NCI-H1092 (cell line): ENCODE data around the gene EXOC5.

Experiments
- DNase-seq: peaks from one replicate; lab custom pipeline; 2025; lab: John Stamatoyannopoulos, UW

The EXOC5 gene, protein sequence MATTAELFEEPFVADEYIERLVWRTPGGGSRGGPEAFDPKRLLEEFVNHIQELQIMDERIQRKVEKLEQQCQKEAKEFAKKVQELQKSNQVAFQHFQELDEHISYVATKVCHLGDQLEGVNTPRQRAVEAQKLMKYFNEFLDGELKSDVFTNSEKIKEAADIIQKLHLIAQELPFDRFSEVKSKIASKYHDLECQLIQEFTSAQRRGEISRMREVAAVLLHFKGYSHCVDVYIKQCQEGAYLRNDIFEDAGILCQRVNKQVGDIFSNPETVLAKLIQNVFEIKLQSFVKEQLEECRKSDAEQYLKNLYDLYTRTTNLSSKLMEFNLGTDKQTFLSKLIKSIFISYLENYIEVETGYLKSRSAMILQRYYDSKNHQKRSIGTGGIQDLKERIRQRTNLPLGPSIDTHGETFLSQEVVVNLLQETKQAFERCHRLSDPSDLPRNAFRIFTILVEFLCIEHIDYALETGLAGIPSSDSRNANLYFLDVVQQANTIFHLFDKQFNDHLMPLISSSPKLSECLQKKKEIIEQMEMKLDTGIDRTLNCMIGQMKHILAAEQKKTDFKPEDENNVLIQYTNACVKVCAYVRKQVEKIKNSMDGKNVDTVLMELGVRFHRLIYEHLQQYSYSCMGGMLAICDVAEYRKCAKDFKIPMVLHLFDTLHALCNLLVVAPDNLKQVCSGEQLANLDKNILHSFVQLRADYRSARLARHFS

DNA sequence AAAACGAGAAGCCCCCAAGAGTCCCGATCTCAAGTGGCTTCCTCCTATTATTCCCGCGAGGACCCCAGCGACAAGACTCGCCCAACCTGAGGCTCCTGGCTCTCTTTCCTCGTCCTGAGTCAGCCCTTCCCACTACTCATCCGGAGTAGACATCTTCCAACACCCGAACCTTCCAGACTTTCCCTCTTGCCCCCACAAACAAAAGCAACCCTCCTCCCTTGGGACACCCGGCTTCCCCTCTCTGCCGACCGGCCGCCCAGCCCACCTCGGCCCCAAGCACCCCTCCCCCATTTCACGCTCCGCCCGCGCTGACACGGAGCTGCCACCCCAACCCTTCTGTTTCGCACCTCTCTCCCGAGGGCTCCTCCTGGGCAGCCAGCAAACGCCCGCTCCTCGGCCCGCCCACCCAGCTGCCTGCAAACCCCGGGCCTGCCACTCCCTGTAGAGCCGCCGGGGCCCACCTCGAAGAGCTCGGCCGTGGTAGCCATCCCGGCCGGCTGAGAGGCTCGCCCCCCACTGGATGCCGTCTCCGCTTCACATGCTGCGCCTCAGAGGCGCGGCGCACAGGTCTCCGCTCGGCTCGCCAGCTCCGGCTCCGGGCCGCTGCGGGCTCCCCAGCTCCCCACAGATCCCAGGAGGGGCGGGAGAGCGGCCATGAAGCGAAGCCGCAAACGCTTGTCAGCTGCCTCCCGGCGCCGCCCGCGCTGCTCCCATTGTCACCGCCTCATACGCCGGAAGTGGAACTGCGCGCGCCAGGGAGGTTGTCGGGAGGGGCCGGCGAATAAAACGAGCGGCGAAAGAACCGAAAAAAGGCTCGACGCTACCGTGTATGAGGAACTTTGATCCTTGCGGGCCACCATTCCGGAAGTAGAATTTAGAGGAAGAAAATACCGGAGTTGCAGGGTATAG lies at the start of gene EXOC5, which contains the start of gene AP5M1:
Gene EXOC5 (minus strand): TSS at position 745 of the 909 bp plus-strand sequence. CDS start 257 bp downstream, at position 488.
Gene AP5M1 (plus strand): TSS at position 811 of the 909 bp plus-strand sequence. CDS start 344 bp downstream, outside the sequence.
- peak; percentile 96 for DNase-seq

DNA sequence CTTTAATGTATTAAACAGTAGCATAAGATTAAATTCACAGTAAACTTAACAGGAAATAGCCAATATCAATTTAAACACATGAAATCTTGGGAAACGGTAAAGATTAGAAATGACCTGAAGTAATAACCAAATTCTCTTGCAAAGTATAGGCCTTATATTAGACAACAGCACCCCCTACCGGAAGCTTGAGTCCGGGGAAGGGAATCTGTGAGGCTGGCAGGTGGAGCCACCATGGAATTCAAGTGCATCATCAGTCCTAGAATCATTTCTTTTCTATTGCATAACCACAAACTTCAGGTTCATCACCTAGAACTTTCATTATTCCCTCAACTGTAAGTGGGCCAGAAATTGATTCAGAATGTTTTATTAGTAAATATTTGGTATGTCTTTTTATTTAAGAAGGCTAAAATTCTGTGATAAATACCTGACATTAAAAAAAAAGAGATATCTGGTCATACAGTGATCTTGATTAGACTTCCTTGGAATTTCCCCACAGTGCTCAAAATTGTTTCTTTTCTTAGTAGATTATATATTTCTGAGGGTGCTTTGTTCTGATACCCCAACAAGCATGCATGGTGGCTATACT lies 48.6 kb upstream of the EXOC5 start:
- DNase-seq: peak; percentile 75

DNA sequence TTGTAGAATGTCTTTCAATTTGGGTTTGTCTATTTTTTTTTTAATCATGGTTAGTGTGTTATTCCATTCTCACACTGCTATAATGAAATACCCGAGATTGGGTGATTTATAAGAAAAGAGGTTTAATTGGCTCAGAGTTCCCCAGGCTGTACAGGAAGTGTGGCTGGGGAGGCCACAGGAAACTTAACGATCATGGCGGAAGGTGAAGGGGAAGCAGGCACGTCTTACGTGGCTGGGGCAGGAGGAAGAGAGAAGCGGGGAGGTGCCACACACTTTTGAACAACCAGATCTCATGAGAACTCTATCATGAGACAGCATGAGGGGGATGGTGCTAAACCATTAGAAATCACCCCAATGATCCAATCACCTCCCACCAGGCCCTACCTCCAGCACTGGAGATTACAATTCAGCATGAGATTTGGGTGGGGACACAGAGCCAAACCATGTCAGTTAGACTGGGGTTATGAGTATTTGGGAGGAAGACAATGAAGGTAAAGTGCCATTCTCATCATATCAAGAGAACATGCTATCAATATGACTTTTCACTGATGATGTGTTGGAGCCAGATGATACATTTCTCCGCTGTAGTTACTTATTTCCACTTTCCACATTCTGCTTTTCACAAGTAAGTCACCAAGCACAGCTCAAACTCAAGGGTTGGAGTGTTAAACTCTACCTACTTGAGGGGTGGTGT lies 45.8 kb upstream of the EXOC5 start:
- DNase-seq: no peak

- DNase-seq: no peak
These were observed 34.2 kb upstream of the EXOC5 start for GRCh38 chr14:57302883-57303282.

- DNase-seq: no peak
These were observed 30.8 kb upstream of the EXOC5 start for GRCh38 chr14:57299511-57299910.

GRCh38 chr14:57297852-57298251 lies 29.1 kb upstream of the EXOC5 start:
- no peak for DNase-seq

- DNase-seq: no peak
These were observed 26.5 kb upstream of the EXOC5 start for GRCh38 chr14:57295239-57295638.

GRCh38 chr14:57293866-57294837 lies 25.4 kb upstream of the EXOC5 start:
- DNase-seq: no peak

GRCh38 chr14:57291692-57292647 lies 23.3 kb upstream of the EXOC5 start:
- no peak for DNase-seq

DNA sequence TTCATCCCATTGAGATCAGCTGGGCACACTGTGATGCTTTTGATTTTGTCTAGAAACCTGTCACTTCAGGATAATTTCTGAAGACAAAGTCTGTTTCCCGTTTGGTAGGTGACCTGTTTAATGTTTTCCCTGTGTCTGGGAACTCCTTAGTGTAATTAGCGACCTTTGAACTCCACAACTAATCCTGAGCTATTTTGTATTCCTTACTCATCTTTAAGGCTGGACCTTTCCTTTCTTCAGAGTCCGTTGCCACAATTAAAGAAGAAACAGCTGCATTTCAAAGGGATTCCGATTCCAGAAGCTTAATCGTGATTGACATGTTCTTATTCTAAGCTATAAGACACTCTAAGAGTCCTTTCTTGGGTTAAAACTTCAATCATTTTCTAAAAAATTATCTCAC lies 22.0 kb upstream of the EXOC5 start:
- no peak for DNase-seq

DNA sequence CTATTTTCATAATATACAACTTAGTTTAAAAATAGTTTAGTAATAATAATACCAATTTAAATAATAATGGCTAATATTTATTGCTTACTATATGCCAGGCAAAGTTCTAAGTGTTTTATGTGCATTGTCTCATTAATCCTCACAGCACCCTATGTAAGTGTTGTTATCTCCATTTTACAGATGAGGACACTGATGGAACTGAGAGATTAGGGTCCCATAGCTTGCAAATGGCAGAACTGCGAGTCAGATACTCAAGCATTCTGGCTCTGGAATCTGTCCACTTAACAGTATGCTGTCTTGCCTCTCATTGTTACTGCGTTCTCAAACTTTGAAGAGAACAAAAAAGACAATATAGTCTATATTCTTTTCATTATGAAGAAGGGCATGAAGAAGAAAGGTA lies 19.0 kb upstream of the EXOC5 start:
- DNase-seq: no peak

GRCh38 chr14:57277062-57277461 lies 8.4 kb upstream of the EXOC5 start:
- no peak for DNase-seq

- DNase-seq: no peak
These were observed 6.4 kb upstream of the EXOC5 start for GRCh38 chr14:57275023-57275664.

DNA sequence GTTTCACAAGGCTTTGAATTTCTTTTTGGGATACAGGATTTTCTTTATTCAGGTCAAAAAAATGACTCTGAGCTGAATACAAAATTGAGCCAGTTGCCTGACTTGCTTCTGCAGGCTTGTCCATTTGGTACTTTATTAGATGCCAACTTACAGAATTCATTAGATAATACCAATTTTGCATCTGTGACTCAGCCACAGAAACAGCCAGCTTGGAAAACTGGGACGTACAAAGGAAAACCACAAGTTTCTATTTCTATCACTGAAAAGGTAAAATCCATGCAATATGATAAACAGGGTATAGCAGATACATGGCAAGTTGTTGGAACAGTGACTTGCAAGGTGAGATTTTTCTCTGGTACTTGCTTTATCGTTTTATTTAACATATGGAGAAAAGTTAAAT lies 5.8 kb upstream of the EXOC5 start:
- DNase-seq: no peak

DNA sequence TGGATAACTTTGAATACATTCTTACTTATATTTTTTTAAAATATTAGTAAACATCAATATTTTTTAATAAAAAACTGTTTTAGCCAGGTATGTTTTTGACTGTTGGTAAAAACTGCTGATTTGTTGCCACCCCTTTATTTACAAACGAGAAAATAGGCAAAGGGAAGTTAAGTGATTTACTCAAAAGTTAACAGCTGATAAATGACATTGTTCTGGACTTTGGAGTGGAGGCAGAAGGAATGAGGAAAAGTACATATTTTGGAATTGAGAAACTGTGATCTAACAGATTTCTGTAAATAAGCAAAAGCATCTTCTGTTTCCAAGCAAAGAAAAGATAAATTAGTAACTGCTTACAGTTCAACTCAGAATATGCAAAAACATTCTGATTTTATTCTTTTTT lies 4.5 kb upstream of the EXOC5 start:
- DNase-seq: no peak

DNA sequence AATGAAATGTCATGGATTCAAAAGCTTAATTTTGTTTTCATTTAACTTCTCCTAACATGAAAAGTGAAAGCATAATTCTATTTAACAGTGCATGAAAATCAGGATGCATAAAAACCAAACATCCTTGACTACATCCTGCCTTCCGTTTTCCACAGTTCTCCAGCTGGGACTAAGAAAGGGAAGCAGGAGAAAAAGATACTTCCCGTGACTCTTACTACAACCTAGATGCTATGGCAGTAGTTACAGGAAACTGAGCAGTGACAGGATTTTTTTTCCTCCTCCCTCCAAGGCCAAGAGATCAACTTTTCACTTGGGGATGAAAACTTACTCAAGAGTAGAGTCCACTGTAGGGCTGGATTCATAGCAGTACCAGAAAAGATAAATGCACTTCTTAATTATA lies 2.6 kb downstream of the EXOC5 start:
- no peak for DNase-seq

DNA sequence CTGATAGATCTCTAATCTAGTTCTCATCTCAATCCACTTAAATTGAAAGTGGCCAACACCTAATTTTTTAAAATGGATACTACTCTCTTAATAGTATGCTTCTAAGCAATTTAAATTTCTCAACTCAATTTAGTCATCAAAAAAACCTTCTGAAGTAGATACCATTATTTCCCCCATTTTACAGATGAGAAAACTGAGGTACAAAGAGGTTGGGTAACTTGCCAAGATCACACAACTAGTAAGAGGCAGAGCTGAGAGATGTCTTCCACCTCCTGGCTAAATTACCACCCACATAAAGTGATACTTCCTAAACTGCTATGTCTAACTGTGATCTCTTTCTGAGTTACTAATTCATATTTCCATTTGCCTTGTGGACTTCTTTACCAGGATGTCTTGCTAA lies 6.6 kb downstream of the EXOC5 start:
- no peak for DNase-seq

- DNase-seq: no peak
These were observed 7.1 kb downstream of the EXOC5 start for GRCh38 chr14:57261604-57262003.
